ENCODE data around the gene GRAMD1A. TPM values are rescaled to one million over a fixed set of nuclear protein-coding genes. Genes with fewer than 3 reads are reported as not detected.

The GRAMD1A gene
- total RNA-seq, 1 experiment from 2014 or later = 125 TPM

DNA sequence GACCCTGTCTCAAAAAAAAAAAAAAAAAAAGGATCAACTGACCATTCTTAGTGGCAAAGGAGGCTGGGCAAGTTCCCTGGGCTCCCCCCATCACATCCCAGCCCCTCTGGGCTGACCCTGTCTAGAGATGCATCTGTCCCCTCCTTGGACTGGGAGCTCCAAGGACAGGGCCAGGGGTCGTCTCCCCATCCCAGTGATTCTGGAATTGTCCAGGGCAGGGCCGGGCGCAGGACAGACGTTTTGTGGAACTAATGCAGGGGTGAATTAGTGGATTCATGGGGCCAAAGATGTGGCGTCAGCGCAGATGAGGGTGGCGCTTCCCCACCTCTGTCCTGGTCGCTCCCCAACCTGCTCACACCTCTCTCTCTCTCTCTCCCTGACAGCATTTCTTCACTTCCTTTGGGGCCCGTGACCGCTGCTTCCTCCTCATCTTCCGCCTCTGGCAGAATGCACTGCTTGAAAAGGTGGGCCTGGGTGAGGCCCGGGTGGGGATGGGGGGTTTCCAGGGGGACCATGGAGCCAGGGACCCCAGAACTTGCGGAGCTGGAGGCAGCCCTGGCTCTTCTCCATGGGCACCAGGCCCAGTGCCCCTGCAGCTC is 11.1 kb downstream of the GRAMD1A start:
- H3K27me3 ChIP-seq (ENCODE audit: insufficient read depth, low read length) = no peaks in the 10 kb centered on the region
- no peak overlapping the region for H2AFZ ChIP-seq (ENCODE audit: low read length)
- no peak overlapping the region for H3K4ac ChIP-seq (ENCODE audit: low read depth, low read length)
- no peak overlapping the region for H2BK120ac ChIP-seq (ENCODE audit: low read depth, low read length, poor library complexity, severe bottlenecking)
- H3K27me3 Mint-ChIP-seq (ENCODE audit: low read depth) = no peaks in the 10 kb centered on the region
- no peak overlapping the region for H3K23ac ChIP-seq (ENCODE audit: insufficient read length, low read depth, low read length)
- no peak overlapping the region for H3K56ac ChIP-seq (ENCODE audit: insufficient read length, low read depth, low read length)
- H2AK5ac ChIP-seq (ENCODE audit: insufficient read length, low read length) = no peak overlapping the region
- 0 out of 4 replicates have a peak, but pooled peaks cover 0 to 6% of the 10 kb centered on the region in 2 experiments for H3K4me1 Mint-ChIP-seq
- H3K23me2 ChIP-seq (ENCODE audit: insufficient read length, low read depth, low read length, poor library complexity, severe bottlenecking) = no peaks in the 10 kb centered on the region
- no peaks in the 10 kb centered on the region for H3K4me1 ChIP-seq (ENCODE audit: insufficient read depth, low read length)
- no peak overlapping the region for H3K18ac ChIP-seq (ENCODE audit: insufficient read length, low read depth, low read length)
- H3K79me1 ChIP-seq (ENCODE audit: insufficient read depth, low read depth, low read length, poor library complexity, severe bottlenecking) = peaks cover 8% of the 10 kb centered on the region
- H3K9me3 Mint-ChIP-seq = no peaks in the 10 kb centered on the region
- H3K79me2 ChIP-seq (ENCODE audit: insufficient read depth, low read length) = peaks cover 7% of the 10 kb centered on the region; the same call in 1 of the 2 replicates
- peaks cover 2% of the 10 kb centered on the region for H4K20me1 ChIP-seq (ENCODE audit: control insufficient read depth, insufficient read depth, insufficient read length)
- no peak overlapping the region for H3K27ac ChIP-seq (ENCODE audit: insufficient read length, low read depth, low read length)
- no peak overlapping the region for H4K8ac ChIP-seq (replicated peaks; ENCODE audit: insufficient read length, low read depth, low read length)
- no peak overlapping the region for H4K5ac ChIP-seq (ENCODE audit: insufficient read length, low read depth, low read length)
- DNase-seq = no peak
- H4K91ac ChIP-seq (ENCODE audit: insufficient read length, low read depth, low read length) = no peak overlapping the region
- no peak overlapping the region; the same call in 1 of the 2 replicates for H3K14ac ChIP-seq (ENCODE audit: insufficient read depth, low read length)
- TF ChIP-seq, protein P1, sequence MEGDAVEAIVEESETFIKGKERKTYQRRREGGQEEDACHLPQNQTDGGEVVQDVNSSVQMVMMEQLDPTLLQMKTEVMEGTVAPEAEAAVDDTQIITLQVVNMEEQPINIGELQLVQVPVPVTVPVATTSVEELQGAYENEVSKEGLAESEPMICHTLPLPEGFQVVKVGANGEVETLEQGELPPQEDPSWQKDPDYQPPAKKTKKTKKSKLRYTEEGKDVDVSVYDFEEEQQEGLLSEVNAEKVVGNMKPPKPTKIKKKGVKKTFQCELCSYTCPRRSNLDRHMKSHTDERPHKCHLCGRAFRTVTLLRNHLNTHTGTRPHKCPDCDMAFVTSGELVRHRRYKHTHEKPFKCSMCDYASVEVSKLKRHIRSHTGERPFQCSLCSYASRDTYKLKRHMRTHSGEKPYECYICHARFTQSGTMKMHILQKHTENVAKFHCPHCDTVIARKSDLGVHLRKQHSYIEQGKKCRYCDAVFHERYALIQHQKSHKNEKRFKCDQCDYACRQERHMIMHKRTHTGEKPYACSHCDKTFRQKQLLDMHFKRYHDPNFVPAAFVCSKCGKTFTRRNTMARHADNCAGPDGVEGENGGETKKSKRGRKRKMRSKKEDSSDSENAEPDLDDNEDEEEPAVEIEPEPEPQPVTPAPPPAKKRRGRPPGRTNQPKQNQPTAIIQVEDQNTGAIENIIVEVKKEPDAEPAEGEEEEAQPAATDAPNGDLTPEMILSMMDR (conservative IDR thresholded peaks at IDR 0.05) = no peak
- no peak overlapping the region for H3K4me3 Mint-ChIP-seq
- H2BK12ac ChIP-seq (ENCODE audit: insufficient read length, low read depth, low read length) = no peak overlapping the region
- H2BK15ac ChIP-seq (ENCODE audit: low read depth, low read length) = no peak overlapping the region
- no peak overlapping the region for H3K9ac ChIP-seq (ENCODE audit: extremely low read depth, insufficient read length, low read length)
- no peaks in the 10 kb centered on the region for H3K9me3 ChIP-seq (ENCODE audit: control insufficient read depth, low read depth, low read length)
- H2BK20ac ChIP-seq (ENCODE audit: low read depth, low read length, poor library complexity, severe bottlenecking) = no peak overlapping the region
- peaks cover 70 to 87% (median 84%) of the 10 kb centered on the region in 3 experiments for H3K36me3 Mint-ChIP-seq (ENCODE audit: insufficient read depth in 1 of 3, low read depth in 3 of 3)
- no peak overlapping the region for H2BK5ac ChIP-seq (ENCODE audit: insufficient read length, low read length)
- H3K4me2 ChIP-seq (ENCODE audit: insufficient read depth, insufficient read length, low read length) = no peak overlapping the region
- H3K27ac Mint-ChIP-seq = peak overlapping the region in 2 of 3 experiments; percentile 62 to 67; a peak in 3 of 7 replicates
- H3T11ph ChIP-seq (ENCODE audit: low read length) = no peak overlapping the region
- no CpG with 5 or more reads among the region's 13 CpGs for WGBS (ENCODE audit: extremely low coverage, insufficient read length, low lambda C conversion rate)
